AG09309 (cell line): ENCODE results near the gene LENG8.
"Not testable (repeated sequence)": the region's sequence is repeated elsewhere in the genome, so short reads cannot be mapped to it uniquely, and the experiment has no call there.

Experiments used
- DNase-seq: peaks from one replicate; pipeline ENCODE4 v3.0.0-alpha.2; 2010; ENCODE audit warnings: low read depth
- H3K4me3 ChIP-seq: 2 replicates; pipeline ENCODE4 v1.5.1; 2011; ENCODE audit warnings: mild to moderate bottlenecking, low read depth, low read length, moderate library complexity; ENCODE audit not compliant: control insufficient read depth
- TF ChIP-seq, protein P1 (sequence below): IDR thresholded peaks from 2 replicates; pipeline ENCODE4 v1.5.1; 2011; ENCODE audit warnings: mild to moderate bottlenecking, low read depth, low read length, inconsistent platforms; ENCODE audit not compliant: insufficient read depth, control insufficient read depth; ENCODE audit errors: missing control alignments

Gene LENG8

DNA sequence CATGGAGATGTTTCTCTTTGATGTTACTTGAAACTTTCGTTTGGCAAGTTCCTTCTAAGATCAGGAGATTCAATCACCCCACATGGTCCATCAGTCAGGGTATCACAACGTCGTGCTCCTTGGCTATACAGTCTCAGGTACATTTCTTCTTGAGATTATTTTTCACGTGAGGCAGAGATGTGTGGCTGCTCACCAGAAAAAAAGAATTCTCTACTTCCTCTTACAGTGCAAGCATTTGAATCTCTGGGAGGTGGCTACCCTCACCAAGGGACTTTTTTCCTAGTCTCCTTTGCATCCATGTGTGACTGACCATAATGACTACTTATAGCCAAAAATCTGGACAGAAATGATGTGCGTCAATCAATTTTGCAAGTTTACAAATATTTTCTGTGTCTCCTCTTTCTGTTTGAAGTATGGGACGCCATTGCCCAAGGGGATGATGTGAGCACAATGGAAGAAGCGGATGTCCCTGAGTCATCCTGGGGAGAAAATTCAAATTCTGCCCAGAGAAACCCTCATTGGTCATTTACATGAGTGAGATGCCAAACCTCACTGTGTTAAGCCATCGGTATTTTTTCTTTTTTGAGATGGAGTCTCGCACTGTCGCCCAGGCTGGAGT is 45.1 kb downstream of the LENG8 start:
- TF ChIP-seq, protein P1, sequence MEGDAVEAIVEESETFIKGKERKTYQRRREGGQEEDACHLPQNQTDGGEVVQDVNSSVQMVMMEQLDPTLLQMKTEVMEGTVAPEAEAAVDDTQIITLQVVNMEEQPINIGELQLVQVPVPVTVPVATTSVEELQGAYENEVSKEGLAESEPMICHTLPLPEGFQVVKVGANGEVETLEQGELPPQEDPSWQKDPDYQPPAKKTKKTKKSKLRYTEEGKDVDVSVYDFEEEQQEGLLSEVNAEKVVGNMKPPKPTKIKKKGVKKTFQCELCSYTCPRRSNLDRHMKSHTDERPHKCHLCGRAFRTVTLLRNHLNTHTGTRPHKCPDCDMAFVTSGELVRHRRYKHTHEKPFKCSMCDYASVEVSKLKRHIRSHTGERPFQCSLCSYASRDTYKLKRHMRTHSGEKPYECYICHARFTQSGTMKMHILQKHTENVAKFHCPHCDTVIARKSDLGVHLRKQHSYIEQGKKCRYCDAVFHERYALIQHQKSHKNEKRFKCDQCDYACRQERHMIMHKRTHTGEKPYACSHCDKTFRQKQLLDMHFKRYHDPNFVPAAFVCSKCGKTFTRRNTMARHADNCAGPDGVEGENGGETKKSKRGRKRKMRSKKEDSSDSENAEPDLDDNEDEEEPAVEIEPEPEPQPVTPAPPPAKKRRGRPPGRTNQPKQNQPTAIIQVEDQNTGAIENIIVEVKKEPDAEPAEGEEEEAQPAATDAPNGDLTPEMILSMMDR: no peak
- no peak for DNase-seq
- no peak overlapping the region for H3K4me3 ChIP-seq

DNA sequence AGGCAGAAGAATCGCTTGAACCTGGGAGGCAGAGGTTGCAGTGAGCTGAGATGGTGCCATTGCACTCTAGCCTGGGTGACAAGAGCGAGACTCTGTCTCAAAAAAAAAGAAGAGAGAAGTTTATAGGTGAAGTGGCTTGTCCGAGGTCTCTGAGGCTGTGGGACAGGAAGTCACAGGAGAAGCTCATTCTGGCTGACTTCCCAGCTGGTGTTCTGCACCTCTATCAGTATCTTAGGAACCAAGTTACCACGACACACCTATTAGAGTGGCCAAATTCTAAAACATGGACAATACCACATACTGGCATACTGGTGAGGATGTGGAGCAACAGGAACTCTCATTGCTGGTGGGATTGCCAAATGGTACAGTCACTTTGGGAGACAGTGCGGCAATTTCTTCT is 46.3 kb downstream of the LENG8 start:
- DNase-seq, H3K4me3 ChIP-seq: not testable (repeated sequence)

DNA sequence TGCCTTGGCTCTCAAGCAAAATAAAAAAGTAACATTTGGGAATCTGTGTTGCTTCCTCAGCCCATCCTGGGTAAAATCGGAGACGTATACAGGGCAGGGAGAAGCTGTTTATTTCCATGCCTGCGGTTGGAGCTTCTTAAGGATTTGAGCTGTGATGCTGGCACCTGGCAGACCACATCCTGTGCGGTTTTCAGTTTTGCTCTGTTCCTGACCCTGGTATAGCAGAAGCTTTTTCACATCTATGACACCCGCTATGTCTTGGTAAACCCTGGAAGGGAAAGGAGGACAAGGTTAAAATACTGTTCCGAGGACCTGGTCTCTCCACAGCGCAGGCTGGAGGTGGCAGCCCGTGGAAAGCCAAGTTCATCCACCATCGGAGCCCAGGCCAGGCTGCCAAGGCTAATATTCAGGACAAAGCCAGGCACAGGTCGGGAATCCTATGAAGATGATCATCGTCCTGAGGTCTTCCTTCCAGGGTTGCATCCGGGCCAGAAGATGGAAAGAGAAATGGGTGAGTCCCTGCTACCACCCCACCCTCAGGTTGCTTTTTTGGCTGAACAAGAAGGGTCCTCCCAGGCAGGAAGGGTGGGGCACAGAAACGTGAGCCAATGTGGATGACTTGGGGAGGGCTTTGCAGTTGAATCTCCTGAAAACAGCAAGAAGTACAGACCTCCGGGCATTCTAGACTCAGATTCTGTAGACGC is 48.9 kb downstream of the LENG8 start:
- not testable (repeated sequence) for DNase-seq, H3K4me3 ChIP-seq

DNA sequence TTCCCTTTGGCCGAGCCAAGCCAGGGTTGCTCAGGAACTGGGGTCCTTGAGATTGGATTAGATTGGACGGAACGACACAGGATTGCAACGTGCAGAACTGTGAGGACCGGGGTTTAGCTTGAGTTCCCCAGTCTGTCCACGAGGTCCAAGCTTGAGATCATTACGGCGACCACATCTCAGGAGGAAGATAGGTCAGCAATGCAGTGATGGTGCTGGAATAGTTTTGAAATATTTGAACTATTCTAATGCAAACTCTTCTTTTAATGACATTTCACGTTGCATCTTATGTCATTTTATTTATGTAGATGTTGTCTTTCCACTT is 49.4 kb downstream of the LENG8 start:
- DNase-seq, H3K4me3 ChIP-seq: not testable (repeated sequence)

DNA sequence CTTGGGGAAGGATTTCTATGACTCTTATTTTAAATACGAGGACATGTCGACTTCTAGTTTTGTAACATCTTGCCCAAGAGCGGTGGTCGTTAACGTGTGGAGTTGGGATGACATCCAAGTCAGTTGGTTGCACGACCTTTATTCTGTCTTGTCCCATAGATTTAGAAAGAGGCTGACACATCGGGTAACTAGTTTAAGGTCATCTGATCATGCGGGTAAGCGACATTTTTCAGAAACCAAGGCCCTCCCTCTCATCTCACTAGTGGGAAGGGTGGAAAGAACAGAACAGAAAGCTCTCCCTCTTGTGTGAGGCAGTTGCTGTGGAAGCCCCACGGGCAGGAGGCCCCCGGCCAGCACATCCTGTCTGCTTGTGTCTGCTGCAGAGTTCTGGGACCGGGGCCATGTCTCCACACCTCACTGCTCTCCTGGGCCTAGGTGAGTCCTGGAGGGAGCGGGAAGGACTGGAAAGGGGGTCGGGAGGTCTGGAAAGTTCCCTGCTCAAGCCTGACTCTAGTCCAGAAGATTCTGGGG is 53.6 kb downstream of the LENG8 start, which contains the start of gene LAIR2:
TSS of gene LAIR2 (plus strand) at position 314 of the 531 bp plus-strand sequence. CDS start at position 402, 88 bp downstream.
- no peak within 1 kb of the TSS for H3K4me3 ChIP-seq
- TF ChIP-seq, protein P1: no peak
- no peak for DNase-seq

DNA sequence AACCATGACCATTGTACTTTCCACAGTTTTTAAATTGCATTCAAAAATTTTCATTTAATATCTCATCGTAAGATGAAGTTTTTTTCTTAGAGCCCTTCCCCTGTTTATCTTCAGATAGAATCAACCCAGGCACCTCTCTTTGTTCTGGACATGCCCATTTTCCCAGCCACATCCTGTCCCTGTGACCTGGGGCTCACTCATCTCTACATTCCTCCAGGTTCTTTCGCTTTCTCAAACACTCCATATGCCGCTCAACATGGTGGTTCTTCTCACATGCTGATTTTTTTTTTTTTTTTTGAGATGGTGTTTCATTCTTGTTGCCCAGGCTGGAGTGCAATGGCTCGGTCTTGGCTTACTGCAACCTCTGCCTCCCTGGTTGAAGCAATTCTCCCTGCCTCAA is 56.5 kb downstream of the LENG8 start:
- not testable (repeated sequence) for H3K4me3 ChIP-seq, DNase-seq

DNA sequence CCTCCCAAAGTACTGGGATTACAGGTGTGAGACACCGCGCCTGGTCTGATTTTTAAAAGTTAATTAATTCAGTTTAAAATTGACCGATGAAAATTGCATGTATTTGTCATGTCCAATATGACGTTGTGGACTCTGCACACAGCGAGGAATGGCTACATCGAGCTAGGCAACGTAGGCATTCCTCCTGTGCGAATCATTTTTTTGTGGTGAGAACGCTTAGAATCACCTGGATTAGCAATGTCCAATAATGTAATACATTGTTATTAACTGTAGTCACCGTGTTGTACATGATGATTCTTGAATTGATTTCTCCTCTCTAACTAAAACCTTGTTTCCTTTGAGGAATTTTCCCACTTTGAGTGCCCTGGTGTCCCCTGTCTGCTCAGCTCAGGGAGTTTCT is 57.1 kb downstream of the LENG8 start:
- no peak overlapping the region for H3K4me3 ChIP-seq
- DNase-seq: no peak
- TF ChIP-seq, protein P1: no peak

DNA sequence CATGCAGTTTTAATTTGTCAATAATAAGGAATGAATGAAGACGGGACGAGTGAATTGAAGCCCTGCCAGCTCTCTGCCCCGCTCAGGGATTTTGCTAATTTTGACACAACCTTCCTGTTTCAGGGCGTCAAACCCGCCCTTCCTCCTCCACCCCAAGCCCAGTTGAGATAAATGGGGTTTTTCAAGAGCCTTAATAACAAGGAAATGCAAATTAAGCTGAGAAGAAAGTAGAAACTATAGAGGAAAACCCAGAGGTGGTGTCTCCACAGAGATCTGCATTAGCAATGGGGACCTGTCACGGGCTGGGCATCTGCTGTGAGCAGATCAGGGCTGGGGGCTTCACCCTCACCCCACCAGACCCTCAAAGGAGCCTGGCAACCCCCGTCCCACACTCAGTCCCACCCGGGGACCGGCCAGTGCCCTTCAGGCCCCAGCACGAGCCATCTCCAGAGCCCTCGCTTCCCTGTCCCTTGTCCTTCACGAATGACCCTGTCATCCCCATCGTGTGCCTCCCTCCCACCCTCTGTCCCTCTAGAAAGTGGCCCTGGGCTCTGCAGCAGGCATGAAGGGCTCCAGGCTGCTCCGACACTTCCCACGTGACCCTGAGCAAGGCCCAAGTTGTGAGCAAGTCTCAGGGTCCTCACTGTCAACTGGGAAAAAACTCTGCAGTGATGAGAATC is 58.2 kb downstream of the LENG8 start:
- H3K4me3 ChIP-seq, DNase-seq: not testable (repeated sequence)

DNA sequence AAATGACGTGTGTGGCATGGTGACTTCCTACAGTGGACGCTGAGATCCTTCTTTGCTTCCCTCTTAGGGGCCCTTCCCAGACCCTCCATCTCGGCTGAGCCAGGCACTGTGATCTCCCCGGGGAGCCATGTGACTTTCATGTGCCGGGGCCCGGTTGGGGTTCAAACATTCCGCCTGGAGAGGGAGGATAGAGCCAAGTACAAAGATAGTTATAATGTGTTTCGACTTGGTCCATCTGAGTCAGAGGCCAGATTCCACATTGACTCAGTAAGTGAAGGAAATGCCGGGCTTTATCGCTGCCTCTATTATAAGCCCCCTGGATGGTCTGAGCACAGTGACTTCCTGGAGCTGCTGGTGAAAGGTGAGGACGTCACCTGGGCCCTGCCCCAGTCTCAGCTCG is 58.8 kb downstream of the LENG8 start:
- DNase-seq: no peak
- TF ChIP-seq, protein P1: no peak
- no peak overlapping the region for H3K4me3 ChIP-seq

DNA sequence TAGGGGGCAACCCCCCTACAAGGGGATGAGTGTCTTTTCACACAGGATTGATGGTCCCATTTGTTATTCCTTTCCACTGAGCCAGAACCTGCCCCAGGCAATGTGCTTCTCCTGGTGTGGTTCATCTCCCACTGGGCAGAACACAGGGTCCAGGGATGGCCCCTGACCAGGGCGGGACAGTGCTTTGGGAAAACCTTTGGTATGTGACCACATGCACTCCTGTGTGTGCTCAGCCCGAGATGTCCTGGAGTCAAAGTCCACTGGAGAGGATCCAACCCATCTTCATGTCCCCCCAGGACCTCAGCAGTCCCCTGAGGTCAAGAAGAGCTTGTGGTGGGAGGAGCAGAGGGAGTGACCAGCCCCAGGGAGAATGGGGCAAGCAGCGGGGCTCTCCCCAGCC is 59.5 kb downstream of the LENG8 start:
- not testable (repeated sequence) for H3K4me3 ChIP-seq, DNase-seq

DNA sequence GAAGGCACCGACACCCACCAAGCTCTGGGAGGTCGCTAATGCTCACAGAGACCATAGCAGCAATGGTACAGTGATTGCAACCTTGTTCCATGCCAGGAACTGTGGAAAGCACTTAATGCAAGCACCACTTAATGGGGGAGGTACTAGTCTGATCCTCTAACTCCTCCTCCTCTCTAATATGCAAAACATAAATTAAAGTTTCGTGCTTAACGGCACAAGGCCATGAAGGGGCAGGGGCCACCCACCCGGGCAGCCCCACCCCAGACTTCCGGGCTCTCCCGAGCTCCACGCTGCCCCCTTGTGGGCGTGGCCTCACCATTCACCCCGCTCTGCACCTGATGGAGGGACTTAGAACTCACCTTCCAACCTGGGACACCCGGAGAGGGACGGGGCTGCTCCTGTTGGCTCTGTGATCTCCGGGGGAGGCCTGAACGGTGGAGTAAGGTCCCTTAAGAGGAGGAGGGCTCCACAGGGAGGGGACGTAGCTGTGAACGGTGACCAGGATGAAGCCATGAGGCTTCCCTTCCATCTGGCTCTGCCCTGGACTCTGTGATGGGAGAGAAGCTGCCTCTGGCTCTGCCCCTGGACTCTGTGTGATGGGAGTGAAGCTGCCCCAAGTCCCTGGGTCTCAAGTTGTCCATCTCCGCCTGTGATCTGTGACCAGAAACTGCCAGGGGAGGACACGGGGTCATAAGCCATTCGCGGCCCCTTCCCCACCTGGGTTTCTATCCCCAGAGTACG is 60.4 kb downstream of the LENG8 start:
- DNase-seq, H3K4me3 ChIP-seq: not testable (repeated sequence)
